SK-N-SH (cell line): ENCODE measurements around the gene GP1BA.

Experiments
- CHD2 ChIP-seq: fragments of 150-350 bp; IDR thresholded peaks from 2 replicates; pipeline ENCODE4 v1.6.1; 2018; ENCODE audit warnings: low read length; ENCODE audit not compliant: partially characterized antibody
- EP300 ChIP-seq, 2 experiments: IDR thresholded peaks; 2 replicates each; pipeline versions ENCODE4 v1.4.0 to v1.6.1; 2012; ENCODE audit warnings: borderline replicate concordance in 1 of 2, low read depth in 1 of 2, low read length in 1 of 2
- EZH2phosphoT487 ChIP-seq: fragments of 200-600 bp; sonication (generic); IDR thresholded peaks from 2 replicates; pipeline ENCODE4 v1.6.1; 2017; ENCODE audit warnings: low read depth, mixed run types, mild to moderate bottlenecking, antibody characterized with exemption, moderate library complexity, borderline replicate concordance
- RAD21 ChIP-seq: IDR thresholded peaks from 2 replicates; pipeline ENCODE4 v1.6.1; 2012; ENCODE audit warnings: mild to moderate bottlenecking, low read length
- SMC3 ChIP-seq: IDR thresholded peaks from 2 replicates; pipeline ENCODE4 v1.6.1; 2012; ENCODE audit warnings: low read depth, low read length, improper control_type of control experiment
- TF ChIP-seq, protein P1 (sequence below): fragments of 200-600 bp; sonication (generic); IDR thresholded peaks from 2 replicates; pipeline ENCODE4 v1.6.1; 2017; ENCODE audit warnings: antibody characterized with exemption, mild to moderate bottlenecking, moderate library complexity
- TF ChIP-seq, protein P2 (sequence below): IDR thresholded peaks from 2 replicates; pipeline ENCODE4 v1.4.0; 2012; ENCODE audit warnings: low read depth

DNA sequence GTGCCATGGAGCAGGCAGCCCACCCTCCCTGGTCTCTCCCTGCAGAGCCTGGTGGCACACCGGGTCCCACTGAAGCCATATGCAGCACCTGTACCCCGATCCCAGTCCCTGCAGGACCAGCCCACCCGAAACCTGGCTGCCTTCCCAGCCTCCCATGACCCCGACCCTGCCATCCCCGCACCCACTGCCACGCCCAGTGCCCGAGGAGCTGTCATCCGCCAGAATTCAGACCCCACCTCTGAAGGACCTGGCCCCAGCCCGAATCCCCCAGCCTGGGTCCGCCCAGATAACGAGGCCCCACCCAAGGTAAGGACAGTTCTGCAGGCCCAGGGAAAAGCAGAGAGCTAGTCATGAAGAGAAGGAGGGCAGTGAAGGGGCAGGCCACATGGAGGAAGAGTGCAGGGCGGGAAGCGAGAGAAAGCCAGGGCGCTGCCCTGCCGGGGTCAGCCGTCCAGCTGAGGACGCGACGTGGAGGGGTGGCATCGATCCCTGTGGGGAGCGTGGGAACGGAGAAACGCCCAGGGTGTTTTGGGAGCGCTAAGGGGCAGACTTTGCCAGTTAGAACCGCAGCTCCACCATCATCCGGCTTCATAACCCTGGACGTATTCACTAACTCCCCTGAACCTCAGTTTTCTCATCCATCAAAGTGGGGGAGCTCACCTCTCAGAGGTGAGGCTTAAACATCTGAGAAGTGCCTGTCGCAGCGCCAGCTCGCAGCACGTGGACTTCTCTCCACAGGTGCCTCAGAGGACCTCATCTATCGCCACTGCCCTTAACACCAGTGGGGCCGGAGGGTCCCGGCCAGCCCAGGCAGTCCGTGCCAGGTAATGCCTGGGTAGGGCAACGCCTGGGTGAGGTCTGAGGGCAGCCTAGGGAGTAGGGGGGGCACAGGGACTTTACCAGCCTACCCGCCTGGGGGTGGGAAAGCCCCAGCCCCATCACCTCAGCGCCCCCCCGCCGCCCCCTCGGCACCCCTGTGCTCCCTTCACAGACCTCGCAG is 40.4 kb upstream of the GP1BA start:
- TF ChIP-seq EZH2phosphoT487 (no peak), RAD21 (no peak), CHD2 (no peak), SMC3 (no peak), EP300 (IDR thresholded peaks at IDR 0.05; ENCODE audit: borderline replicate concordance in 1 of 2, low read depth in 1 of 2, low read length in 1 of 2) (no peak)
- TF ChIP-seq, protein P1, sequence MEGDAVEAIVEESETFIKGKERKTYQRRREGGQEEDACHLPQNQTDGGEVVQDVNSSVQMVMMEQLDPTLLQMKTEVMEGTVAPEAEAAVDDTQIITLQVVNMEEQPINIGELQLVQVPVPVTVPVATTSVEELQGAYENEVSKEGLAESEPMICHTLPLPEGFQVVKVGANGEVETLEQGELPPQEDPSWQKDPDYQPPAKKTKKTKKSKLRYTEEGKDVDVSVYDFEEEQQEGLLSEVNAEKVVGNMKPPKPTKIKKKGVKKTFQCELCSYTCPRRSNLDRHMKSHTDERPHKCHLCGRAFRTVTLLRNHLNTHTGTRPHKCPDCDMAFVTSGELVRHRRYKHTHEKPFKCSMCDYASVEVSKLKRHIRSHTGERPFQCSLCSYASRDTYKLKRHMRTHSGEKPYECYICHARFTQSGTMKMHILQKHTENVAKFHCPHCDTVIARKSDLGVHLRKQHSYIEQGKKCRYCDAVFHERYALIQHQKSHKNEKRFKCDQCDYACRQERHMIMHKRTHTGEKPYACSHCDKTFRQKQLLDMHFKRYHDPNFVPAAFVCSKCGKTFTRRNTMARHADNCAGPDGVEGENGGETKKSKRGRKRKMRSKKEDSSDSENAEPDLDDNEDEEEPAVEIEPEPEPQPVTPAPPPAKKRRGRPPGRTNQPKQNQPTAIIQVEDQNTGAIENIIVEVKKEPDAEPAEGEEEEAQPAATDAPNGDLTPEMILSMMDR: no peak
- TF ChIP-seq, protein P2, sequence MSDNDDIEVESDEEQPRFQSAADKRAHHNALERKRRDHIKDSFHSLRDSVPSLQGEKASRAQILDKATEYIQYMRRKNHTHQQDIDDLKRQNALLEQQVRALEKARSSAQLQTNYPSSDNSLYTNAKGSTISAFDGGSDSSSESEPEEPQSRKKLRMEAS: no peak
